Measurements from ENCODE around the gene PAK4. TPM values are rescaled to one million over a fixed set of nuclear protein-coding genes. Genes with fewer than 3 reads are reported as not detected.

PAK4 gene
- polyA plus RNA-seq, 1 experiment = 10.4 TPM

DNA sequence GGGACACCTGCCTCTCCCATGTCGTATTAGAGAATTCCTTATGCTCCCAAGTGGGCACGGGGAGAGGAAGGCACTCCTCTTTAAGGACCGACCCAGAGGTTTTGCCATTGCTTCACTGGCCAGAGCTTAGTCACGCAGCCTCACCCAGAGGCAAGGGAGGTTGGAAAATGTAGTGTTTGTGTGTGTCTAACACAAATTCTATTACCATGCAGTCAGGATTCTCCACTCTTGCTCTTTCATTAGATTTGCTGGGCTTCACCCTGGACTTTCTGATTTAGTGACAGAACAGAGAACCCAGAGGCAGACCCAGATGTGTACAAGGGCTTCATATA is 56.6 kb downstream of the PAK4 start:
- Histone ChIP-seq H3K27me3 (ENCODE audit: control insufficient read depth, insufficient read depth, low read length) (no peaks in the 10 kb centered on the region), H3K9me3 (ENCODE audit: control insufficient read depth, insufficient read depth, low read length) (no peaks in the 10 kb centered on the region), H3K27ac (ENCODE audit: low read depth, low read length) (no peak overlapping the region), H3K4me3 (ENCODE audit: low read depth, low read length) (no peak overlapping the region)
- no peak for DNase-seq (ENCODE audit: low read depth, low spot score)
- POLR2A ChIA-PET = no interaction called here
- no peak for TF ChIP-seq CTCF (IDR thresholded peaks at IDR 0.05; ENCODE audit: low read depth, low read length)
- CTCF ChIA-PET = no interaction called here

DNA sequence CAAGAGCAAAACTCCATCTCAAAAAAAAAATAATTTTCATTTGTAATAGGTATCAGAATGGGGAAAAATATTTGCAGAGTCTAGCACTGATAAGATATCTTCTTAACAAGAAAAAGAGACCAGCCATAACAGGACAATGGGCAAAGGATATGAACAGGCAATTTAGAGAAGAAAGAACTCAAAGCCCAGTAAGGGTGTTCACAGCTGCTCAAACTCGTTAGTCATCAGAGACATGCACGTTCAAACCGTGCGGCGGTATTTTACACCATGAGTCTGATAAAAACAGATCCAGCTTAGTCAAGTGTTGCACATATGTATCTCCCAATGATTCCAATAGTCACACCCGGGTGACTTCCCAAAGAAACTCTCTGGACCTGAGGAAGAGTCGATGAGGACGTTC is 57.5 kb downstream of the PAK4 start:
- Histone ChIP-seq H3K27ac (ENCODE audit: low read depth, low read length) (no peak overlapping the region), H3K27me3 (ENCODE audit: control insufficient read depth, insufficient read depth, low read length) (no peaks in the 10 kb centered on the region), H3K4me3 (ENCODE audit: low read depth, low read length) (no peak overlapping the region), H3K9me3 (ENCODE audit: control insufficient read depth, insufficient read depth, low read length) (no peaks in the 10 kb centered on the region)
- POLR2A ChIA-PET = no interaction called here
- no peak for TF ChIP-seq CTCF (IDR thresholded peaks at IDR 0.05; ENCODE audit: low read depth, low read length)
- DNase-seq (ENCODE audit: low read depth, low spot score) = no peak
- CTCF ChIA-PET = interaction anchor here (0.6 kb wide), 1 partner anchor 8 kb away, joined by 8 read pairs; no protein-coding TSS in a partner anchor

- ChIA-PET POLR2A (interaction anchor here (1.1 kb wide), 1 partner anchor 20 kb away, joined by 3 read pairs; no protein-coding TSS in a partner anchor), CTCF (interaction anchor here (0.6 to 2.4 kb wide), 11 partner anchors 25 to 227 kb away, joined by 3 to 17 read pairs (median 3); no protein-coding TSS in a partner anchor)
- peaks cover 3% of the 10 kb centered on the region for H3K27me3 ChIP-seq (ENCODE audit: control insufficient read depth, insufficient read depth, low read length)
- TF ChIP-seq CTCF (IDR thresholded peaks at IDR 0.05; ENCODE audit: low read depth, low read length) = no peak
- no peak overlapping the region for H3K4me3 ChIP-seq (ENCODE audit: low read depth, low read length)
- no peak overlapping the region for H3K27ac ChIP-seq (ENCODE audit: low read depth, low read length)
- H3K9me3 ChIP-seq (ENCODE audit: control insufficient read depth, insufficient read depth, low read length) = no peaks in the 10 kb centered on the region
- DNase-seq (ENCODE audit: low read depth, low spot score) = no peak
These were observed 60.8 kb downstream of the PAK4 start for GRCh38 chr19:39186391-39186790.

GRCh38 chr19:39187552-39187943 is 62.0 kb downstream of the PAK4 start:
- H3K4me3 ChIP-seq (ENCODE audit: low read depth, low read length) = no peak overlapping the region
- no peaks in the 10 kb centered on the region for H3K9me3 ChIP-seq (ENCODE audit: control insufficient read depth, insufficient read depth, low read length)
- POLR2A ChIA-PET = no interaction called here
- DNase-seq (ENCODE audit: low read depth, low spot score) = no peak
- peaks cover 3% of the 10 kb centered on the region for H3K27me3 ChIP-seq (ENCODE audit: control insufficient read depth, insufficient read depth, low read length)
- CTCF ChIA-PET = interaction anchor here (0.6 to 2.4 kb wide), 10 partner anchors 16 to 228 kb away, joined by 3 to 17 read pairs (median 3); partner anchors contain the start of gene SYCN
- no peak for TF ChIP-seq CTCF (IDR thresholded peaks at IDR 0.05; ENCODE audit: low read depth, low read length)
- no peak overlapping the region for H3K27ac ChIP-seq (ENCODE audit: low read depth, low read length)

- Histone ChIP-seq H3K27ac (ENCODE audit: low read depth, low read length) (no peak overlapping the region), H3K9me3 (ENCODE audit: control insufficient read depth, insufficient read depth, low read length) (no peaks in the 10 kb centered on the region), H3K4me3 (ENCODE audit: low read depth, low read length) (no peak overlapping the region), H3K27me3 (ENCODE audit: control insufficient read depth, insufficient read depth, low read length) (peaks cover 6% of the 10 kb centered on the region)
- POLR2A ChIA-PET = no interaction called here
- DNase-seq (ENCODE audit: low read depth, low spot score) = no peak
- TF ChIP-seq CTCF (IDR thresholded peaks at IDR 0.05; ENCODE audit: low read depth, low read length) = no peak
- CTCF ChIA-PET = interaction anchor here (0.6 to 0.7 kb wide), 2 partner anchors 9 to 87 kb away, joined by 3 to 4 read pairs; no protein-coding TSS in a partner anchor
These were observed 63.4 kb downstream of the PAK4 start for GRCh38 chr19:39188960-39189359.

Data from AG04450 (cell line).